C1 segment of cervical spinal cord (tissue), 14 donors: Measurements from ENCODE around the gene TRRAP.
"Not testable (repeated sequence)": the region's sequence is repeated elsewhere in the genome, so short reads cannot be mapped to it uniquely, and the experiment has no call there.

Experiments used
- DNase-seq, 14 donors: peaks; one replicate each; lab custom pipeline; 2025; lab: John Stamatoyannopoulos, UW

Gene TRRAP

GRCh38 chr7:98878365-98879197 is at the start of gene TRRAP:
Gene TRRAP, plus strand, starts transcription at chr7:98878532. Its CDS starts 2,619 bp downstream, at chr7:98881151.
- peak in 11 of 14 donors; percentile 18 to 85 (median 65) for DNase-seq

DNA sequence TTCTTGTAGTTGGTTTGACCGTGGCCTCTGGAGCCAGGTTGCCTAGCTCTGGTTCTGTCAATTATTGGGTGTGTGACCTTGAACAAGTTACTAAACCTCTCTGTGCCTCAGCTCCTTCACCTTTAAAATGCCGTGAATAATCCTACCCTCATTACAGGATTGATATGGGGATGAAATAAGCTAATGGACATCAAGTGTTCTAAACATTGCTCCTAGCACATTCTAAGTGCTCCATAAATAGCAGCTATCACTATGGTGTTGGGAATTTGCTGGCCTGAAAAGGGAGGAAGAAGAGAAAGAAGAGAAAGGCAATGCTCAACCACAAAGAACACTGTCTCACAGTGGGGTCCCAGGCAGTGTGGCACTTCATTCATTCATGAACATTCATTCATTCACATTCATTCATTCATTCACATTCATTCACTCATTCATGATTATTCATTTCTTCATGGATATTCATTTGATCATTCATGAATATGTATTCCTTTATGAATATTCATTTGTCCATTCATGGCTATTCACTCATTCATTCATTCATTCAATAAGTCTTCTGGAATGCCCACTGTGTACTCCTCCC is 47.3 kb upstream of the TRRAP start:
- no peak for DNase-seq

DNA sequence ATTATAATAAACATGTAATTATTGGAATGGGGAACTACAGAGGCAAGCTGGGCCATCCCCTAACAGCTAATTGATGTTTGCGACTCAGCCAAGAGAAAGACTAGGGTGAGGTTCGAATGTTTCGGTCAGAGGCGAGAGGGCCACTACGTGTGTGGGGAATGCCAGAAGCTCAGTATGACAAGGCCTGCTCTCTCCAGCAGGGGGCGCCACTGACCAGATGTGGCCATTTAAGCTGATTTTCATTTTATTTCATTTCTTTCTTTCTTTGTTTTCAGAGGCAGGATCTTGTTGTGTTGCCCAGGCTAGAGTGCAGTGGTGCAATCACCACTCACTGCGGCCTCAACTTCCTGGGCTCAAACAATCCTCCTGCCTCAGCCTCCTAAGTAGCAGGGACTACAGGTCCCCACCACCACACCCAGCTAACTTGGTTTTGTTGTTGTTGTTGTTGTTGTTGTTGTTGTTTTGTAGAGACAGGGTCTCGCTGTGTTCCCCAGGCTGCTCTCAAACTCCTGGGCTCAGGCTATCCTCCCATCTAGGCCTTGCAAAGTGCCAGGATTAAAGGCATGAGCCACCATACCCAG is 46.6 kb upstream of the TRRAP start:
- no peak for DNase-seq

GRCh38 chr7:98833022-98833421 is 45.3 kb upstream of the TRRAP start:
- DNase-seq = no peak

- no peak for DNase-seq
Measured at GRCh38 chr7:98834949-98835348, 43.4 kb upstream of the TRRAP start.

DNA sequence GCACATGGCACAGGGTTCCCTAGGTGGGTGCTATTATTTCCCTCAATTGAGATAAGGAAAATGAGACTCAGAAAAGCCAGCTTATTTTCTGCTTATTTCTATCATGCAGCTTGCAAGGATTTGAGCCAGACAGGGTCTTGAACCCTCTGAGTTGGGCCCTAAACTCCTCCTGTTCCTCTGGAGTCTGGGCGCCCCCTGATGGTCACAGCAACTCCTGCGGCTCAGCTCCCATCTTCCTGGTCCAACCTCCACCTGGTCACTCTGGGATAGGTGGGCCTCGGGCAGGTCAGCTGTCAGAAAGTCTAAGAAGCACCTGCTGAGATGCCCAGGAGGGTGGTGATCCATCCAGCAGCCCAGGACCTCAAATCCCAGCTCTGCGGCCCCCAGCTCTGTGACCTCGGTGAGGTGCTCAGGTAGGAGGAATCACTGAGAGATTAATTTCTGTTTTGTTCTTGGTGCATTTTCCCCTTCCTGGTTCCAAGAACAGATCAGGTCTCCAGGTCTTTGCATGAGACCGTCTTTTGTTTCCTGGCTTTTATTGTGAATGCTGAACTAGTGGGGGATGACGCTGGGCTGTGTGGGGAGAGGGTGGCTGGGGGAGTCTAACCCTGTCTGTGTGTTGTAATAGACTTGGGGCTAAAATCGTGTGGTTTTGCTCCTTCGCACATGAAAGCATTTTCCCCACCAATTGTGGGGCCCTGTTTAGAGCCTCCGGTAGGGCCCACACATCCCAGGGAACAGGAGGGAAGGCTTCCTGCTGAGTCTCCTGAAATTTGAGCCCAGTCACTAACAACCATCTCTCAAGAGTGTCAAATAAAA is 41.3 kb upstream of the TRRAP start:
- DNase-seq = no peak

GRCh38 chr7:98837630-98837972 is 40.7 kb upstream of the TRRAP start:
- no peak for DNase-seq

DNA sequence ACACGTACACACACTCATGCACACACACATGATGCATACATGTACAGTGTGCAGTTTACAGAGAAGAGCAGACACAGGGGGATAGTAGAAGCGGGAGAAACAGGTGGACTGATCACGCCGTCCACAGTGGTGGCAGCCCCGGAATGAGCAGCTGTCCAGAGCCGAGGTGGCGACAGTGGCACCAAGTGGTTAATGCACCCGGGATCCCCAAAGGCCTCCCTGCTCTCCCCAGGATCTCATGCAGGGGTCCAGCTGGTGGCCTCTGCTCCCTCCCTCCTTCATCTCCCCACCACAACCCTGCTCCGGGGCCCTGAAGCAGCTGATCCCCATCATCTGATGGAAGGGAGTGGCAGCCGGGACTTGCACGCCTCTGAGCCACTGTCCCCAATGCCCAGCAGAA is 38.2 kb upstream of the TRRAP start:
- no peak for DNase-seq

GRCh38 chr7:98840722-98841121 is 37.6 kb upstream of the TRRAP start:
- DNase-seq = no peak

DNA sequence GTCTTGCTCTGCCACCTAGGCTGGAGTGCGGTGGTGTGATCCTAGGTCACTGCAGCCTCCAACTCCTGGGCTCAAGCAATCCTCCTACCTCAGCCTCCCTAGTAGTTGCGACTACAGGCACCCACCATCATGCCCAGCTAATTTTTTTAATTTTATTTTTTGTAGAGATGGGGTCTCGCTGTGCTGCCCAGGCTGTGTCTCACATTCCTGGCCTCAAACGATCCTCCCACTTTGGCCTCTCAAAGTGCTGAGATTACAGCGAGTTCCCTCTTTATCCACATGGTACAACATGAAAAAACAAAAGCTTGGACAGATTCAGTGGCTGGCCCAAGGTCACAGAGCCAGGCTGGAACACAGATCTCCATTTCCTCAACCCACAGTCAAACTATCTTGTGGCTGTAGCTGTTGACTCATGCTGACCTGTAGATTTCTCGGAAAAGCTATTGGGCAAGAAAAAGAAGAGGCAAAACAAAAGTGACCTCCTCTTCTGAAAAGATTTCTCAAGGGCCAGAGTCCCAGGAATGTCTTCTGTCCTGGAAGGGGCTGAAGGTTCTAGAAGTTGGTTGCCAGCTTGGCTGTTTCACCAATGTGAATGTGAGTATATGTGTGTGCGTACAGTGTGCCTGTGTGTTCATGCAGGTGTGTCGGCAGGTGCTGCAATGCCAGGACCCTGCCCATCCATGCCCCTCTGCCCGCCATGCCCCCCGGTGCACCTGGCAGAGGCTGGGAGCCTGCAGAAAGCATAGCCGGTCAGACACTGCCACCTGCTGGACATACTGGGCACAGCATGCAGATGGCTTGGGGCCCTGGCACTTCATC is 36.9 kb upstream of the TRRAP start:
- peak in 13 of 14 donors; percentile 1 to 62 (median 17) for DNase-seq

- DNase-seq = not testable (repeated sequence)
Measured at GRCh38 chr7:98842552-98842951, 35.8 kb upstream of the TRRAP start.

DNA sequence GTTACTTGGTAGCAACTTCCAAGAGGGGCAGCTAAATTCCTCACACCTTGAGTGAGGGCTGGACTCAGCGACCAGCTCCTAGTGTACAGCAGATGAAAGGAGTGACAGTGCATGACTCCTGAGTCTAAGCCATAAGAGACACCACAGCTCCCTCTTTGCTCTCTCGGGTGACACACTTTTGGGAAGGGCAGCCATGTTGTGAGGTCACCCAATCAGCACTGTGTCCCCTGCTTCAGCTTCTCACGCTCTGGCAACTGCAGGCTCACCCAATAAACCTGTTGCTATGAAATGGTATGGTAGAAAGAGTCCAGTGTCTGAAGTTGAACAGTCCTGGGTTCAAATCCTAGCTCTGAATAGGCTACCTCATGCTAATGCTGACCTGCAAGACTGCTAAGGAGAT is 29.4 kb upstream of the TRRAP start:
- no peak for DNase-seq

DNA sequence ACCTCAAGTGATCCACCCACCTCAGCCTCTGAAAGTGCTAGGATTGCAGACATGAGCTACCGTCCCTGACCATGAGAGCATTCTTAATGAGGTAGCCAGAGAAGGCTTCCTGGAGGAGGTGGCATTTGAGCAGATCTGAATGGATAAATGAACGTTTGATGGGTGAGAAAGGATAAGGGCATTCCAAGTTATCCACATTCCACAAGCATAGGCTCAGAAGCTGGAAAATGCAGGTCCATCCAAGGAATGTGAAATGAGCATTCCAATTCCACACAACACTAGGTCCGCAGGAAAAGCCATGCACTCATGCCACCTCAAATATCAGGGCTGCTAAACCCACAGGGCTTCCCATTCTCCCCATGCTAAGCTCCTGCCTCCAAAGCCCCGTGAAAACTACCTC is 25.5 kb upstream of the TRRAP start:
- DNase-seq = no peak

DNA sequence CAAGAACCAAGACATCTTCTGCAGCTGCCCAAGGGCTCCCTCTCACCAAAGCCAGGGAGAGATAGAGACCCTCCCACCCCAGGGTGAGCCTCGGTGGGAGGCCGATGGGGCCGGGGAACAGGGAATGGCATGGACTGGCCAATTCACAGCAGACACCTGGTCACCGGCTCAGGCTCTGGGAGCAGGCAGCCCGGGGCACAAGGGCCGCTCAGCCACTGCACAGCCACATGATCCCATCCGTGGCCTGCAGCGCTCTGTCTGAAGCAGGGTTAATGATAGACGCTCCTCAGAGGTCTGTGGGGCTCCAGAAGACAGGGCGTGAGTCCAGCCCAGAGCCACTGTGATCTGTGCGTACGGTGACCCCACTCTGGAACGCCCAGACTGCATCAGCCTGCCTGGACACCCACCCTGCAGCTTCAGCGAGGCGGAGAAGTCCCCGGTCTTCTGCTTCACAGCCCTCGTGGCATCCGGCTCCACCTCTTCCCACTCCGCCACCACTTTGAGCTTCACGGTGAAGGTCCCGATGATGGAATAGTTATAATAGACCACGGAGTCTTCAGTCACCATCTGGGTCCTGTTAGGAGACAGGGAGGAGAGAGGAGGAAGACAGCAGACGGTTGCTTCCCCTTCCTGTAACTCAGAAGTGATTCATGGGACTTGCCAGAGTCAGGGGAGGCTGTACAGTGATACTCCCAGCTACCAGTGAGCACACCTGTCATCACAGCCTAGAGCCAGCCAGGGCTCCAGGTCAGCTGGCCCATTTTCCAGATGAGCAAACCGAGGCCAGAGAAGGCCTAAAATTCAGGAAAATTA is 22.5 kb upstream of the TRRAP start:
- DNase-seq = no peak

DNA sequence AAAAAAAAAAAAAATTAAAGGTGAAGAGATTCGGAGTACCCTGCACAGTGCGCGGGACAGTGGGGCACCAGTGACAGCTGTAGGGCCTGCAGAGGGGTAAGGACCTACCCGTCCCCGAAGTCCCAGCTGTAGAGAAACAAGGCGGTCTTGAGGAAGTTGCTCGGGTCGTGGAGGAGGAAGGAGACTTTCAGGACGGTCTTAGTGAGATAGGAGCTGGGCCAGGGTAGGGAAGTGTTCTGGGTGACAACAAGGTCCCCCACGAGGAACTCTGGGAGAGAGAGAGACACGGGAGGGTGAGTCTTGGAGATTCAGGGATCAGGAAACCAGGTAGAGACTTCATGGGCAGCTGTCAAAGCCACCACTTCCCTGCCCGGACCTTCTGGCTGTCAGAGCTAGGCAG is 18.3 kb upstream of the TRRAP start:
- DNase-seq = no peak

DNA sequence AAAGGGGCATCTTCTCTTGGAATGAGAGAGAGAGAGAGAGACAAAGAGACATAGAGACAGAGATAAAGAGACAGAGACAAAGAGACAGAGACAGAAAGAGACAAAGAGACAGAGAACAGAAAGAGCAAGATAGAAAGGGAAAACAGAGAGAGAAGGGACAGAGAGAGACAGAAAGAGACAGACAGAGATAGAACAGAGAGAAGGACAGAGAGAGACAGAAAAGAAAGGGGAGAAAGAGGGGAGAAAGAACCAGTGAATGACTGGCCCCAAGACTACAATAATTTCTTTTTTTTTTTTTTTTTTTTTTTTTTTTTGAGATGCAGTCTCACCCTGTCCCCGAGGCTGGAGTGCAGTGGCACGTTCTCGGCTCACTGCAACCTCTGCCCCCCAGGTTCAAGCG is 16.1 kb upstream of the TRRAP start:
- no peak for DNase-seq

- DNase-seq = no peak
Measured at GRCh38 chr7:98862716-98863420, 15.5 kb upstream of the TRRAP start.

GRCh38 chr7:98863601-98864000 is 14.7 kb upstream of the TRRAP start:
- no peak for DNase-seq

DNA sequence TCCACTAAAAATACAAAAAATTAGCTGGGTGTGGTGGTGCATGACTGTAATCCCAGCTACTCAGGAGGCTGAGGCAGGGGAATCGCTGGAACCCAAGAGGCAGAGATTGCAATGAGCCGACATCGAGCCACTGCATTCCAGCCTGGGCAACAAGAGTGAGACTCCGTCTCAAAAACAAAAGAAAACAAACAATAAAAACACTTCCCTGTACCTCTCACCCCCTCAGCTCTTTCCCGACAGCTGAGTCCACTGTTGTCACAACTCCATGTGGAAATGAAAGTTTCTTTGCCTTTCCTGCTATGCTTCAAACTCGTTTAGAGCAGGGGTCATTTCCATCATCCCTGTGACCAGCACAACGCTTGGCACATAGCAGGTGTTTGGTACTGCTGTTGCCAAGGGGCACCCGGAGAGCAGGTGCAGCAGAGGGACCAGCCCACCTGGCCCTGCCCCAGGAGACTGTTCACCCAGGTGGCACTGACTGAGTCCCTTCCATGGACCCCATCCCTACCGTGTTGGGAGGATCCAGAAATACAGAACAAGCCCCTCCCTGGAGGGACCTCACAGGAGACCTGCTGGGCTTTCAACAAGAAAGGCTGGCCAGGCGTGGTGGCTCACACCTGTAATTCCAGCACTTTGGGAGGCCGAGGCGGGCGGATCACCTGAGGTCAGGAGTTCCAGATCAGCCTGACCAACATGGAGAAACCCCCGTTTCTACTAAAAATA is 13.4 kb upstream of the TRRAP start:
- DNase-seq = no peak
